Suprapubic skin (tissue), 4 donors: Measurements from ENCODE around the gene HECTD1. TPM values are rescaled to one million over a fixed set of nuclear protein-coding genes. Genes with fewer than 3 reads are reported as not detected.
A peak's percentile ranks its signal among the peaks of the same experiment; 100 is the strongest.

Experiments used
- DNase-seq, 2 donors: peaks; one replicate each; pipeline ENCODE4 v3.0.0-alpha.2; 2019; ENCODE audit warnings: low spot score in 2 of 2
- H3K27ac ChIP-seq: fragments of 200-600 bp; sonication (generic); one replicate; pipeline ENCODE4 v1.5.1; 2019
- H3K27me3 ChIP-seq: fragments of 200-600 bp; sonication (generic); one replicate; pipeline ENCODE4 v1.5.1; 2019
- H3K36me3 ChIP-seq: fragments of 200-600 bp; sonication (generic); one replicate; pipeline ENCODE4 v1.5.1; 2019
- H3K4me1 ChIP-seq: fragments of 200-600 bp; sonication (generic); one replicate; pipeline ENCODE4 v1.5.1; 2019
- H3K4me3 ChIP-seq: fragments of 200-600 bp; sonication (generic); one replicate; pipeline ENCODE4 v1.5.1; 2019; ENCODE audit warnings: mild to moderate bottlenecking
- H3K9me3 ChIP-seq: fragments of 200-600 bp; sonication (generic); one replicate; pipeline ENCODE4 v1.5.1; 2019
- EP300 ChIP-seq: sonication (generic); formaldehyde crosslinking; IDR thresholded peaks from one replicate; pipeline ENCODE4 v1.6.1; 2017; ENCODE audit warnings: antibody characterized with exemption
- POLR2A ChIP-seq, 2 donors: fragments of 450-650 bp; IDR thresholded peaks; one replicate each; pipeline ENCODE4 v1.6.1; 2017; ENCODE audit warnings: antibody characterized with exemption in 2 of 2, mild to moderate bottlenecking in 2 of 2, moderate library complexity in 2 of 2
- POLR2AphosphoS5 ChIP-seq, 3 donors: sonication (generic); formaldehyde crosslinking; IDR thresholded peaks; one replicate each; pipeline ENCODE4 v1.6.1; 2017; ENCODE audit warnings: antibody characterized with exemption in 3 of 3
- WGBS: methylation state at CpG from one replicate; pipeline ENCODE4 v1.1.5; 2018; 5-methylcytosine and 5-hydroxymethylcytosine counted together
- total RNA-seq, 4 donors: library from RNA; depleted of rRNA; stranded (reverse); fragments of >200 nt; gene quantifications; one replicate each; pipeline ENCODE4 v1.1.0, GENCODE V29; 2016
- TF ChIP-seq, protein P1 (sequence below), 2 donors: fragments of 200-600 bp in 1 of 2; fragments of 450-650 bp in 1 of 2; sonication (generic) in 1 of 2; IDR thresholded peaks; one replicate each; pipeline ENCODE4 v1.5.1; 2016 to 2019; ENCODE audit warnings: antibody characterized with exemption in 2 of 2, mild to moderate bottlenecking in 1 of 2, moderate library complexity in 1 of 2

HECTD1 gene
- total RNA-seq, 4 donors from 2014 or later = 197 to 442 (median 271) TPM

GRCh38 chr14:31167032-31167431 lies 40.6 kb downstream of the HECTD1 start:
- H3K27me3 ChIP-seq = no peaks in the 10 kb centered on the region
- TF ChIP-seq POLR2AphosphoS5 (IDR thresholded peaks at IDR 0.05) (no peak), EP300 (no peak), POLR2A (IDR thresholded peaks at IDR 0.05) (no peak)
- TF ChIP-seq, protein P1, sequence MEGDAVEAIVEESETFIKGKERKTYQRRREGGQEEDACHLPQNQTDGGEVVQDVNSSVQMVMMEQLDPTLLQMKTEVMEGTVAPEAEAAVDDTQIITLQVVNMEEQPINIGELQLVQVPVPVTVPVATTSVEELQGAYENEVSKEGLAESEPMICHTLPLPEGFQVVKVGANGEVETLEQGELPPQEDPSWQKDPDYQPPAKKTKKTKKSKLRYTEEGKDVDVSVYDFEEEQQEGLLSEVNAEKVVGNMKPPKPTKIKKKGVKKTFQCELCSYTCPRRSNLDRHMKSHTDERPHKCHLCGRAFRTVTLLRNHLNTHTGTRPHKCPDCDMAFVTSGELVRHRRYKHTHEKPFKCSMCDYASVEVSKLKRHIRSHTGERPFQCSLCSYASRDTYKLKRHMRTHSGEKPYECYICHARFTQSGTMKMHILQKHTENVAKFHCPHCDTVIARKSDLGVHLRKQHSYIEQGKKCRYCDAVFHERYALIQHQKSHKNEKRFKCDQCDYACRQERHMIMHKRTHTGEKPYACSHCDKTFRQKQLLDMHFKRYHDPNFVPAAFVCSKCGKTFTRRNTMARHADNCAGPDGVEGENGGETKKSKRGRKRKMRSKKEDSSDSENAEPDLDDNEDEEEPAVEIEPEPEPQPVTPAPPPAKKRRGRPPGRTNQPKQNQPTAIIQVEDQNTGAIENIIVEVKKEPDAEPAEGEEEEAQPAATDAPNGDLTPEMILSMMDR (IDR thresholded peaks at IDR 0.05) = no peak
- 100% methylated on average over 4 of the region's 5 CpGs for WGBS
- peaks cover 78% of the 10 kb centered on the region for H3K36me3 ChIP-seq
- no peaks in the 10 kb centered on the region for H3K9me3 ChIP-seq
- DNase-seq = no peak
- peaks cover 6% of the 10 kb centered on the region for H3K4me1 ChIP-seq
- no peak overlapping the region for H3K27ac ChIP-seq
- no peak overlapping the region for H3K4me3 ChIP-seq

DNA sequence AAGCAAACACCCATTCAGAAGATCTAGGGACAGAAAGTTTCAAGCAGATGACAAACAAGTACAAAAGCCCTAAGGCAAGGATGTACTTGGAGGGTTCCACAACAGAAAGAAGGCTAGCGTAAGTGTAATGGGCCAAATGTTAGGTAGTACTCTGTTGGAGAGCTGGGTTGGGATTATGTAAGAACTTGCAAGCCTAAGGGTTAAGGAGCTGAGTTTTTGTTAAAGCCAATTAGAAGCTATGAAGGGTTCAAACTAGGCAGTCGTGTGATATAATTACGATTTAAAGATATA lies 41.4 kb downstream of the HECTD1 start:
- Histone ChIP-seq H3K36me3 (peaks cover 78% of the 10 kb centered on the region), H3K4me3 (no peak overlapping the region), H3K4me1 (peaks cover 6% of the 10 kb centered on the region), H3K9me3 (no peaks in the 10 kb centered on the region), H3K27me3 (no peaks in the 10 kb centered on the region), H3K27ac (peak overlapping the region; percentile 21)
- WGBS = 83% methylated on average over 3 of the region's 3 CpGs
- DNase-seq = no peak
- TF ChIP-seq POLR2AphosphoS5 (IDR thresholded peaks at IDR 0.05) (no peak), EP300 (no peak), POLR2A (IDR thresholded peaks at IDR 0.05) (no peak)
- TF ChIP-seq, protein P1 (IDR thresholded peaks at IDR 0.05) = no peak

GRCh38 chr14:31164115-31164514 lies 43.5 kb downstream of the HECTD1 start:
- TF ChIP-seq, protein P1 (IDR thresholded peaks at IDR 0.05) = no peak
- TF ChIP-seq POLR2A (IDR thresholded peaks at IDR 0.05) = no peak
- TF ChIP-seq POLR2AphosphoS5 (IDR thresholded peaks at IDR 0.05) = no peak
- TF ChIP-seq EP300 = no peak
- Histone ChIP-seq H3K9me3 (no peaks in the 10 kb centered on the region), H3K4me3 (no peak overlapping the region), H3K27me3 (no peaks in the 10 kb centered on the region), H3K36me3 (peaks cover 70% of the 10 kb centered on the region), H3K4me1 (peaks cover 6% of the 10 kb centered on the region), H3K27ac (no peak overlapping the region)
- no peak for DNase-seq
- WGBS = 90% methylated on average over 4 of the region's 4 CpGs

DNA sequence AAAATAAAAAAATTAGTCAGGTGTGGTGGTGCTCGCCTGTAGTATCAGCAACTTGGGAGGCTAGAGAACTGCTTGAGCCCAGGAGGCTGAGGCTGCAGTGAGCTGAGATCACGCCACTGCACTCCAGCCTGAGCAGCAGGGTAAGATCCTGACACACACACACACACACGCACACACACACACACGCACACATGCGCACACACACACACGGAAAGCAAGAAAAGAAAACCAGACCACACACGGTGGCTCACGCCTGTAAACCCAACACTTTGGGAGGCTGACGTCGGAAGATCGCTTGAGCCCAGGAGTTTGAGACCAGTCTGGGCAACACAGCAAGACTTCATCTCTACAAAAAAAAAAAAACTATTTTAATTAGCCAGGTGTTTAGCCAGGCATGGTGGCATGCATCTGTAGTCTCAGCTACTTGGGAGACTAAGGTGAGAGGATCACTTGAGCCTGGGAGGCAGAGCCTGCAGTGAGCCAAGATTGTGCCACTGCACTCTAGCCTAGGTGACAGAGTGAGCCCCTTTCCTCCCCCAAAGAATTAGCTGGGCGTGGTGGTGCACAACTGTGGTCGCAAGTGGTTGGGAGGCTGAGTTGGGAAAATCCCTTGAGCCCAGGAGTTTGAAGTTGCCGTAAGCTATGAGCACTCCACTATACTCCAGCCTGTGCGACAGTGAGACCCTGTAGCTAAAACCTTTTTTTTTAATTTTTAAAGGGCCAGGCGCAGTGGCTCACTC lies 44.5 kb downstream of the HECTD1 start:
- DNase-seq = no peak
- TF ChIP-seq, protein P1 (IDR thresholded peaks at IDR 0.05) = no peak
- TF ChIP-seq POLR2AphosphoS5 (IDR thresholded peaks at IDR 0.05) (no peak), POLR2A (IDR thresholded peaks at IDR 0.05) (no peak), EP300 (no peak)
- H3K27ac ChIP-seq = no peak overlapping the region
- H3K9me3 ChIP-seq = no peaks in the 10 kb centered on the region
- peaks cover 6% of the 10 kb centered on the region for H3K4me1 ChIP-seq
- WGBS = 91% methylated on average over 14 of the region's 16 CpGs
- H3K36me3 ChIP-seq = peaks cover 69% of the 10 kb centered on the region
- no peak overlapping the region for H3K4me3 ChIP-seq
- H3K27me3 ChIP-seq = no peaks in the 10 kb centered on the region

DNA sequence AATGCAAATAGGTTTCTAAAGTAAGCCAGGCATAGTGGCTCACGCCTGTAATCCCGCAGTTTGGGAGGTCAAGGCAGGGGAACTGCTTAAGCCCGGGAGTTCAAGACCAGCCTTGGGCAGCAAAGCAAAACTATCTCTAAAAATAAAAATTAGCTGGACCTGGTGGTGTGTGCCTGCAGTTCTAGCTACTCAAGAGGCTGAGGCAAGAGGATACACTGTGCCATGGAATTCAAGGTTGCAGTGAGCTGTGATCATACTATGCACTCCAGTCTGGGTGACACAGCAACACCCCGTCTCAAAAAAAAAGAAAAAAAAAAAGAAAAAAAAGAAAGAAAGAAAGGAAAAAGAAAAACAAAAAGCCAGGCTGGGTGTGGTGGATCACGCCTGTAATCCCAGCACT lies 46.3 kb downstream of the HECTD1 start:
- H3K27ac ChIP-seq = no peak overlapping the region
- 80% methylated on average over 5 of the region's 5 CpGs for WGBS

More for the DNA sequence above, 46.3 kb downstream of the HECTD1 start:
- H3K4me3 ChIP-seq = no peak overlapping the region
- H3K4me1 ChIP-seq = peaks cover 6% of the 10 kb centered on the region
- no peaks in the 10 kb centered on the region for H3K27me3 ChIP-seq
- DNase-seq = no peak
- no peaks in the 10 kb centered on the region for H3K9me3 ChIP-seq
- peaks cover 66% of the 10 kb centered on the region for H3K36me3 ChIP-seq
- TF ChIP-seq, protein P1 (IDR thresholded peaks at IDR 0.05) = no peak
